HG02798 (cell line): ENCODE measurements around the gene SLC38A2.
A peak's percentile ranks its signal among the peaks of the same experiment; 100 is the strongest.
"Not testable (repeated sequence)": the region's sequence is repeated elsewhere in the genome, so short reads cannot be mapped to it uniquely, and the experiment has no call there.

Experiments used
- ATAC-seq: cut with Tn5 transposase; IDR thresholded peaks from one replicate; pipeline ENCODE4 v1.9.1; 2021; ENCODE audit warnings: mild to moderate bottlenecking; ENCODE audit not compliant: unreplicated experiment, poor library complexity

SLC38A2 gene

GRCh38 chr12:46372544-46373300 is at the start of gene SLC38A2:
Gene SLC38A2, minus strand, starts transcription at chr12:46372773. Its CDS starts 1,480 bp downstream, at chr12:46371293.
- ATAC-seq = peak; percentile 92

GRCh38 chr12:46419675-46420074 is 47.1 kb upstream of the SLC38A2 start:
- no peak for ATAC-seq

DNA sequence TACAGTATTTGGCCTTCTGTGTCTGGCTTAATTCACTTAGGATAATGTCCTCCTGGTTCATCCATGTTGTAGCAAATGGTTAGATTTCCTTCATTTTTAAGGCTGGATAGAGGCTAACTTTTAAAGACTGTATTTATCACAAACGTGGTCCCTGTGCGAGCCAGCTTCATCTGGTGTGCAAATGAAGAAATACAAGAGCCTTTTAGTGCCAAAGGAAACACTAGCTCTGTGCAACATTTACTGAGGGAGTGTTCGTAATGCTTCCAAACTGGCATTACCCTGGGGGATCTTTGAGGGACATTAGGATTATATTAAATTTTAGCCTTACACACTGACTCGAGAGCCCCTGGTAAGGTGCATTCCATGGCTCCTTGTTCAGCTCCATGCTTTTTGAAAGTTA is 43.0 kb upstream of the SLC38A2 start:
- no peak for ATAC-seq

GRCh38 chr12:46414591-46415268 is 42.2 kb upstream of the SLC38A2 start:
- no peak for ATAC-seq

DNA sequence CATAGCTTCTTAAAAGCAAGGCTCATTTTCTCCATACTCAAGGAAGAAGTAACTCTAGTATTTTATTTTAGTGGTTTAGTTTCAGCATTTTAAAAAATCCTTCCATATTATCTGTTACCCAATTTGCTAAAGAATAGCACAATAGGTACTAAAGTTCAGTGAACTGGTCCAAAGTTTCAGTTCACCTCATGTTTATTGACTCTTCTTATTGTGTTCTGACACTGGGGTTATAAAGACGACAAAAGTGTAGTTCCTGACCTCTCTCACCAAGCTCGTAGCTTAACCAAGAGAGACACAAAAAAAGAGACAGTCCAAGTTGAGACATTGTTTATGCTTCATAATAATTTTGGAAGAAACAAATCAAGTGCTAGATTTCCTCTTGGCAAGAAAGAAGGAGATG is 40.8 kb upstream of the SLC38A2 start:
- no peak for ATAC-seq

DNA sequence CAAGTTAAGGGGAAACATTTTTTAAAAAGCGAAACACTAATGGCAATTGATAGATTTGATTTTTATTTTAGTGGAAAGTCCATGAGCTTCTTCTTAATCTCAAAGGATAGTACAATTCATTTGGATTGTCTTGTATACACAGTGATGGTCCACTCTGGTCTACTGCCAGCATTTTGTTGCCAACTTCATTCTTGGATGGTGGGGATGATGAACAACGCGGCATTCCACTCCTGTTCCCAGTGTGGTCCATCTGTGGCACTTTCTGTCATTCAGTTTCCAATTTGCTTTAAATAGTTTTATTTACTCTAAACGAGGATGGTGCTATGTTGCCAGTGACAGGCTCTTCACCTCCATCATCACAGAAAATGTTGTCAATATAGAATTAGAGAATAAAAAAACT is 40.3 kb upstream of the SLC38A2 start:
- ATAC-seq = no peak

DNA sequence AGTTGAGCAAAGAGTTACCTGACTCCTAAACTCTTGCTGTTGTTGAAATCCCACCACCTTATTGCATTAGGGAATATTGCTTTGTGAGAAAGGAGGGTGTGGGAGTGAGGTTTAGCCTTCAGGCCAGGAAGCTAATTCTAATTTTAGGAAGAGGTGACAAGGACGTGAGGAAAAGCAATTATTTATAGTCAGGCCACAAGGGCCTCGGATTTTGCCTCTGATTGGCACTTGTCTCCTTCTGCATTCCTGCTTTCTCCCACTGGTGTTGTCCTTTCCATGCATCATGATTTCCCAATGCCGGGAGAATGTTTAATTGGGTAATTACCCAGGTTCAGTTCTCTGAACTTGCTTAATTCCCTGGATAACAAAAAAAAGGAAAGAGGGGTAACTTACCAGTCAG is 37.9 kb upstream of the SLC38A2 start:
- no peak for ATAC-seq

GRCh38 chr12:46409974-46410373 is 37.4 kb upstream of the SLC38A2 start:
- ATAC-seq = no peak

DNA sequence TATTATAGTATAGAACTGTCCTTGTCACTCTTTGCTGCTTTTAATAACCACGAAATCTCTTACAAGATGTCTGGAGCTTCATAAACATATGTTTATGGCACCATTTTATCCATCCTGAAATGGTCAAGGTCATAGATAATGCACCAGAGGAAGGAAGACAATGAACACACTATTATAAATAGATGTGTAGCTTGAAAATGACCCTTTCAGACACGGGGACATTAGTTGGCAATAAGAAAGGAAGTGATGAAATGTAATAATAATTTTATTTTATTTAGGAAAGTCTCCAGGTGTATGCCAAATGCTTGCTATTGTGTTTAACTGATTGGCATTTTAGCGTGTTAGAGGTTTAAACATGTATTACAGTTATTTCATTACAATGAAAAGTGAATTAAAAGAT is 36.8 kb upstream of the SLC38A2 start:
- no peak for ATAC-seq

- no peak for ATAC-seq
Measured at GRCh38 chr12:46408441-46408840, 35.9 kb upstream of the SLC38A2 start.

GRCh38 chr12:46407361-46407760 is 34.8 kb upstream of the SLC38A2 start:
- no peak for ATAC-seq

- no peak for ATAC-seq
Measured at GRCh38 chr12:46406352-46407027, 33.9 kb upstream of the SLC38A2 start.

DNA sequence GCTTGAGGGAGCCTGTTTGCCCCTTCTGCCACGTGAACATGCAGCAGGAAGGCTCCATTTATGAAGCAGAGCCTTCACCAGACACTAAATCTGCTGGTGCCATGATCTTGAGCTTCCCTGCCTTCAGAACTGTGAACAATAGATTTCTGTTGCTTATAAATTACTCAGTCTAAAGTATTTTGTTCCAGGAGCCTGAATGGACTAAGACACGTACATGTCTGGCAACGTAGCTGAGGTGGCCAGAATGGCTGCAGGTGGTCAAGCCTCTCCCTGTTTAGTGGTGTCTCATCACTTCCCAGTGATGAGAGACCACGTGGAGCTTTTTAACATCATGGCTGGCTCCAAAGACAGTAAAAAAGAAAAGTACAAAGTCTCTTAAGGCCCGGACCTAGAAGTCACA is 32.2 kb upstream of the SLC38A2 start:
- ATAC-seq = no peak

- peak; percentile 39 for ATAC-seq
Measured at GRCh38 chr12:46404225-46404631, 31.7 kb upstream of the SLC38A2 start.

GRCh38 chr12:46403719-46404070 is 31.1 kb upstream of the SLC38A2 start:
- peak; percentile 23 for ATAC-seq

- ATAC-seq = no peak
Measured at GRCh38 chr12:46402941-46403718, 30.6 kb upstream of the SLC38A2 start.

GRCh38 chr12:46402451-46402850 is 29.9 kb upstream of the SLC38A2 start:
- no peak for ATAC-seq

GRCh38 chr12:46401662-46402061 is 29.1 kb upstream of the SLC38A2 start:
- no peak for ATAC-seq

GRCh38 chr12:46400406-46400805 is 27.8 kb upstream of the SLC38A2 start:
- ATAC-seq = no peak

DNA sequence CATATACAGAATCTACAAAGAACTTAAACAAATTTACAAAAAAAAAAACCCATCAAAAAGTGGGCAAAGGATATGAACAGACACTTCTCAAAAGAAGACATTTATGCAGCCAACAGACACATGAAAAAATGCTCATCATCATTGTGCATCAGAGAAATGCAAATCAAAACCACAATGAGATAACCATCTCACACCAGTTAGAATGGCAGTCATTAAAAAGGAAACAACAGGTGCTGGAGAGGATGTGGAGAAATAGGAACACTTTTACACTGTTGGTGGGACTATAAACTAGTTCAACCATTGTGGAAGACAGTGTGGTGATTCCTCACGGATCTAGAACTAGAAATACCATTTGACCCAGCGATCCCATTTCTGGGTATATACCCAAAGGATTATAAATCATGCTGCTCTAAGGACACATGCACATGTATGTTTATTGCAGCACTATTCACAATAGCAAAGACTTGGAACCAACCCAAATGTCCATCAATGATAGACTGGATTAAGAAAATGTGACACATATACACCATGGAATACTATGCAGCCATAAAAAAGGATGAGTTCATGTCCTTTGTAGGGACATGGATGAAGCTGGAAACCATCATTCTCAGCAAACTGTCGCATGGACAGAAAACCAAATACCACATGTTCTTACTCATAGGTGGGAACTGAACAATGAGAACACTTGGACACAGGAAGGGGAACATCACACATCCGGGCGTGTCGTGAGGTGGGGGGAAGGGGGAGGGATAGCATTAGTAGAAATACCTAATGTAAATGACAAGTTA is 27.1 kb upstream of the SLC38A2 start:
- not testable (repeated sequence) for ATAC-seq
